Transverse colon (tissue), 4 donors: Measurements from ENCODE around the gene ADM5.

Source experiments
- EP300 ChIP-seq: sonication (generic); formaldehyde crosslinking; IDR thresholded peaks from one replicate; pipeline ENCODE4 v1.6.1; 2017; ENCODE audit warnings: antibody characterized with exemption, low read depth
- POLR2A ChIP-seq: fragments of 450-650 bp; IDR thresholded peaks from one replicate; pipeline ENCODE4 v1.6.1; 2016; ENCODE audit warnings: antibody characterized with exemption, mild to moderate bottlenecking, moderate library complexity
- POLR2AphosphoS5 ChIP-seq, 3 donors: sonication (generic); formaldehyde crosslinking; IDR thresholded peaks; one replicate each; pipeline ENCODE4 v1.6.1; 2016; ENCODE audit warnings: antibody characterized with exemption in 3 of 3
- TF ChIP-seq, protein P1 (sequence below), 5 experiments: fragments of 200-600 bp in 3 of 5; fragments of 450-650 bp in 2 of 5; sonication (generic) in 3 of 5; IDR thresholded peaks; 1 replicate in 2 of 5; 2 replicates in 3 of 5; pipeline ENCODE4 v1.5.1; 2016 to 2017; ENCODE audit warnings: antibody characterized with exemption in 5 of 5, inconsistent platforms in 3 of 5, mild to moderate bottlenecking in 2 of 5, moderate library complexity in 1 of 5

DNA sequence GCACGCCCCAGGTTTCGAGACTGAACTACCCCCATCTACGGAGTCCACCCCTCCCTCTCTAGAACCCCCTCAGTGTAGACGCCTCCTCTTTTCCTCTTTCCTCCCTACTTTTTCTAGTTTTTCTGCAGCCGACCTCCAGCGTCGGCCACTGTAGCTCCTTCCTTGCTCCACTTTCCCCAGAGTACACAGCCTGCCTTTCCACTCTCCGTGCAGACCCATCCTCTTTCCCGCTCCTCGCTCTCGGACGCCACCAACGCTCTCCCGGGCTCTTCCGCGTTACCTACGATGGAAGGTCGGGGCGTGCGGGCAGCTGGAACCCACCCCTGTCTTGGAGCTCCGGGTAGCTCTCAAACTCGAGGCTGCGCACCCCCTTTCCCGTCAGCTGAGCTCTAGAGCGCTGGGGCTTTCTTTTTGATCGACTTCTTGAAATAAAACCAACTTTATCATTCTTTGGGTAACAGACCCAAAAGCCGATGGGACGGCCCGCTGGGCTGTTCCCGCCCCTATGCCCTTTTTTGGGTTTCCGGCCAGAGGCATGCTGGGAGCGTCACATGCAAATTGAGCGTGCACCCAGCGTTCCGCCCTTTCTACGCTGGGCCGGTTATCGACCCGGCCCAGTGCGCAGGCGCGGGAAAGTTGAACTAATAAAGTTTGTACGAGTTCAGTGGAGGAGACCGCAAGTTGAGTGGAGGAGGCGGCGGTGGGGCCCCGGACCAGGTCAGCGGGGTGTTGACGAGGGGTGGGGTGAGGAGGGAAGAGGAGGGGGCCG lies 23.9 kb upstream of the ADM5 start, which contains the start of the genes BCL2L12 and IRF3:
- TF ChIP-seq, protein P1, sequence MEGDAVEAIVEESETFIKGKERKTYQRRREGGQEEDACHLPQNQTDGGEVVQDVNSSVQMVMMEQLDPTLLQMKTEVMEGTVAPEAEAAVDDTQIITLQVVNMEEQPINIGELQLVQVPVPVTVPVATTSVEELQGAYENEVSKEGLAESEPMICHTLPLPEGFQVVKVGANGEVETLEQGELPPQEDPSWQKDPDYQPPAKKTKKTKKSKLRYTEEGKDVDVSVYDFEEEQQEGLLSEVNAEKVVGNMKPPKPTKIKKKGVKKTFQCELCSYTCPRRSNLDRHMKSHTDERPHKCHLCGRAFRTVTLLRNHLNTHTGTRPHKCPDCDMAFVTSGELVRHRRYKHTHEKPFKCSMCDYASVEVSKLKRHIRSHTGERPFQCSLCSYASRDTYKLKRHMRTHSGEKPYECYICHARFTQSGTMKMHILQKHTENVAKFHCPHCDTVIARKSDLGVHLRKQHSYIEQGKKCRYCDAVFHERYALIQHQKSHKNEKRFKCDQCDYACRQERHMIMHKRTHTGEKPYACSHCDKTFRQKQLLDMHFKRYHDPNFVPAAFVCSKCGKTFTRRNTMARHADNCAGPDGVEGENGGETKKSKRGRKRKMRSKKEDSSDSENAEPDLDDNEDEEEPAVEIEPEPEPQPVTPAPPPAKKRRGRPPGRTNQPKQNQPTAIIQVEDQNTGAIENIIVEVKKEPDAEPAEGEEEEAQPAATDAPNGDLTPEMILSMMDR (IDR thresholded peaks at IDR 0.05), result no peak
- TF ChIP-seq POLR2A (peak; percentile 82), EP300 (no peak), POLR2AphosphoS5 (IDR thresholded peaks at IDR 0.05) (peak; percentile 80 to 87 (median 87))
